K562 (cell line): ENCODE results near the gene FBXW9. TPM values are rescaled to one million over a fixed set of nuclear protein-coding genes. Genes with fewer than 3 reads are reported as not detected.
"Not testable (repeated sequence)": the region's sequence is repeated elsewhere in the genome, so short reads cannot be mapped to it uniquely, and the experiment has no call there.

Source experiments
- ATAC-seq: fragments of 200-7000 bp; cut with Tn5 transposase; 3 replicates; pipeline ENCODE4 v1.9.1; 2020; ENCODE audit warnings: moderate library complexity
- BruUV-seq: library from RNA; stranded (reverse); fragments of 400-500 nt; replicated peaks from 2 replicates; lab custom pipeline; 2021; lab: Mats Ljungman, UMichigan
- CTCF ChIA-PET: fragments of 300-600 bp; formaldehyde crosslinking; extraction: SDS; loops from one replicate; lab custom pipeline; 2021; ENCODE audit warnings: low intra/inter-chr PET ratio; lab: Yijun Ruan, JAX
- POLR2A ChIA-PET: fragments of 300-600, 350-650 bp; sonication (Branson Sonifier 250); formaldehyde crosslinking; extraction: SDS; loops from one replicate; lab custom pipeline; 2021; ENCODE audit warnings: antibody characterized with exemption, inconsistent platforms; lab: Yijun Ruan, JAX
- DNase-seq, 4 experiments: peaks; one replicate each; pipeline versions ENCODE4 v3.0.0 to v3.0.0-alpha.2; 2011 to 2018; ENCODE audit warnings: low spot score in 3 of 4, mixed read lengths in 3 of 4; ENCODE audit errors: extremely low read depth in 1 of 4
- FAIRE-seq: peaks from 2 replicates; lab custom pipeline; 2011; peaks lifted over from hg19 to GRCh38; lab: Jason Lieb, UNC
- H2AFZ ChIP-seq: 2 replicates; pipeline ENCODE4 v1.6.0; 2011; ENCODE audit warnings: low read depth, low read length, control low read depth, inconsistent platforms
- H3K27ac ChIP-seq: fragments of 200-600 bp; 3 replicates; pipeline ENCODE4 v1.8.0; 2011; ENCODE audit warnings: low read depth, mild to moderate bottlenecking, control low read depth, inconsistent platforms, low read length, moderate library complexity, mixed read lengths; ENCODE audit errors: extremely low read depth
- H3K27me3 ChIP-seq, 2 experiments: fragments of 300-600 bp in 1 of 2; 2 replicates in 1 of 2; 3 replicates in 1 of 2; pipeline versions ENCODE4 v1.6.0 to v1.8.0; 2011; ENCODE audit warnings: inconsistent platforms in 2 of 2, low read length in 2 of 2, mild to moderate bottlenecking in 1 of 2, mixed read lengths in 1 of 2, moderate library complexity in 1 of 2; ENCODE audit not compliant: control insufficient read depth in 2 of 2, insufficient read depth in 2 of 2
- H3K36me3 ChIP-seq: fragments of 300-600 bp; 3 replicates; pipeline ENCODE4 v1.8.0; 2011; ENCODE audit warnings: mild to moderate bottlenecking, low read length, inconsistent platforms; ENCODE audit not compliant: control insufficient read depth, insufficient read depth
- H3K4me1 ChIP-seq, 2 experiments: fragments of 200-600 bp in 1 of 2; replicated peaks in 1 of 2; 2 replicates in 1 of 2; 3 replicates in 1 of 2; pipeline versions ENCODE4 v1.5.1 to v1.8.0; 2011; ENCODE audit warnings: inconsistent platforms in 2 of 2, low read length in 2 of 2, mild to moderate bottlenecking in 1 of 2, mixed read lengths in 1 of 2, moderate library complexity in 1 of 2; ENCODE audit not compliant: control insufficient read depth in 2 of 2, insufficient read depth in 2 of 2
- H3K4me2 ChIP-seq: 2 replicates; pipeline ENCODE4 v1.6.1; 2011; ENCODE audit warnings: low read length, control low read depth, inconsistent platforms, mixed read lengths; ENCODE audit not compliant: insufficient read depth
- H3K4me3 ChIP-seq: fragments of 200-600 bp; sonication (generic), shearing (Covaris generic); 2 replicates; pipeline ENCODE4 v1.5.1; 2016; ENCODE audit warnings: control low read depth, inconsistent platforms
- H3K79me2 ChIP-seq: fragments of 200-600 bp; 3 replicates; pipeline ENCODE4 v1.8.0; 2011; ENCODE audit warnings: low read length, inconsistent platforms; ENCODE audit not compliant: control insufficient read depth, insufficient read depth
- H3K9ac ChIP-seq, 2 experiments: 2 replicates each; pipeline versions ENCODE4 v1.6.0 to v1.6.1; 2011; ENCODE audit warnings: low read depth in 2 of 2, low read length in 2 of 2, control low read depth in 1 of 2, inconsistent platforms in 1 of 2, mild to moderate bottlenecking in 1 of 2, mixed read lengths in 1 of 2; ENCODE audit not compliant: insufficient read depth in 1 of 2
- H3K9me1 ChIP-seq: one replicate; pipeline ENCODE4 v1.6.0; 2011; ENCODE audit warnings: inconsistent platforms, mild to moderate bottlenecking, low read length, moderate library complexity; ENCODE audit not compliant: control insufficient read depth, insufficient read depth
- H3K9me3 ChIP-seq: replicated peaks from 2 replicates; pipeline ENCODE4 v1.5.1; 2011; ENCODE audit warnings: low read depth, low read length, inconsistent platforms; ENCODE audit not compliant: control insufficient read depth, insufficient read depth
- H4K20me1 ChIP-seq: replicated peaks from 2 replicates; pipeline ENCODE4 v1.6.1; 2011; ENCODE audit warnings: low read length, inconsistent platforms, mixed read lengths; ENCODE audit not compliant: control insufficient read depth, insufficient read depth
- HIVEP1 ChIP-seq: fragments of 250-450 bp; sonication (Bioruptor Pico); IDR thresholded peaks from 2 replicates; pipeline ENCODE4 v1.4.0; 2020; ENCODE audit warnings: mild to moderate bottlenecking
- POLR2AphosphoS5 ChIP-seq: IDR thresholded peaks from 2 replicates; pipeline ENCODE4 v1.6.1; 2011; ENCODE audit warnings: mild to moderate bottlenecking, low read depth, low read length, moderate library complexity; ENCODE audit not compliant: control insufficient read depth, insufficient read depth
- RBM39 ChIP-seq: fragments of 200-400 bp; formaldehyde crosslinking; optimal IDR thresholded peaks from 2 replicates; pipeline ENCODE3; 2018; ENCODE audit warnings: low read depth, low read length
- SLC30A9 ChIP-seq: fragments of 250-450 bp; sonication (Bioruptor Pico); IDR thresholded peaks from 2 replicates; pipeline ENCODE4 v1.8.0; 2022; ENCODE audit warnings: mild to moderate bottlenecking, moderate library complexity
- SMAD3 ChIP-seq: fragments of 450-650 bp; formaldehyde crosslinking; conservative IDR thresholded peaks from 2 replicates; pipeline ENCODE4 v1.4.0; 2020; ENCODE audit warnings: mild to moderate bottlenecking
- SUPT5H ChIP-seq: fragments of 450-650 bp; IDR thresholded peaks from 2 replicates; pipeline ENCODE4 v1.6.1; 2016
- XRCC5 ChIP-seq: fragments of 200-400 bp; formaldehyde crosslinking; IDR thresholded peaks from 2 replicates; pipeline ENCODE4 v1.6.1; 2017; ENCODE audit warnings: low read depth, mild to moderate bottlenecking, low read length
- WGBS: fragments of 100-300 bp; shearing (Covaris generic); methylation state at CpG from one replicate; pipeline ENCODE4 v1.1.6; 2016; ENCODE audit warnings: low coverage, mixed read lengths; ENCODE audit not compliant: insufficient coverage; ENCODE audit errors: missing lambda C conversion rate; 5-methylcytosine and 5-hydroxymethylcytosine counted together
- in situ Hi-C: fragments of 300-500 bp; cut with MboI; formaldehyde crosslinking; loops from 4 replicates; pipeline ENCODE4 v1.15.0; 2018; ENCODE audit warnings: inconsistent platforms, mixed read lengths
- intact Hi-C: fragments of 100-400 bp; cut with micrococcal nuclease; formaldehyde crosslinking; loops from 2 replicates; pipeline ENCODE4 v1.14.2; 2022
- polyA plus RNA-seq, 8 experiments: library from polyadenylated mRNA; depleted of rRNA in 4 of 8; stranded (reverse) in 5 of 8; unstranded in 3 of 8; fragments of >200 nt; fragmentation: Nextera tagmentation in 2 of 8; fragmentation: Illumina TruSeq in 1 of 8; extraction: Ambion mirVana in 2 of 8; extraction: Trizol in 1 of 8; gene quantifications; 2 replicates each; pipeline versions ENCODE4 v1.2.1 to v1.2.3, GENCODE V29; 2011 to 2014; ENCODE audit warnings: inconsistent platforms in 1 of 8, missing spikeins in 1 of 8
- total RNA-seq, 7 experiments: library from RNA; depleted of rRNA in 6 of 7; stranded (reverse); fragments of >200 nt in 6 of 7; fragmentation: Illumina TruSeq in 2 of 7; extraction: Trizol in 2 of 7; gene quantifications; 2 replicates each; pipeline versions ENCODE4 v1.2.1 to v1.2.3, GENCODE V29; 2011 to 2021; ENCODE audit warnings: low replicate concordance in 1 of 7
- TF ChIP-seq, protein P1 (sequence below): fragments of 450-650 bp; IDR thresholded peaks from 2 replicates; pipeline ENCODE4 v1.6.1; 2018; ENCODE audit not compliant: partially characterized antibody

Gene FBXW9
- total and polyA plus RNA-seq, 9 of the 15 experiments (the other 6 are each of a cell fraction or from before 2014, with no cell fraction given): 0.23 to 21.7 (median 6.2) TPM

DNA sequence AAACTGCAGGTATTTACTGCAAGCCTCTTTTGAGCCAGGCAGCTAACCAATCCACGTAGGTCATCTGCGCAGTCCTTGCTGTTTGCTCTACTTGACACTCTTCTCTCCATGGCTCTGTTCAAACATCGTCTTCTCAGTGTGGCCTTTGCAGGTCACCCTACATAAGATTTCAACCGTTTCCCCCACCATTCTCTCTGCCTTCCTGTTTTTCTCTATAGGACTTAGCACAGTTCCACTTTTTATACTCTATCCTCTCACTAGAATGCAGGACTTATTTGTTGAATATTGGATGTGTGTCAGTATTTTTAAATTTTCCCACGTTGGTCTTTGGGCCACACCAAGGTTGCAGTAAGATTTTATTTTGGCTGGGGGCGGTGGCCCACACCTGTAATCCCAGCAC is 1.7 kb upstream of the FBXW9 start (continued):
- TF ChIP-seq, protein P1, sequence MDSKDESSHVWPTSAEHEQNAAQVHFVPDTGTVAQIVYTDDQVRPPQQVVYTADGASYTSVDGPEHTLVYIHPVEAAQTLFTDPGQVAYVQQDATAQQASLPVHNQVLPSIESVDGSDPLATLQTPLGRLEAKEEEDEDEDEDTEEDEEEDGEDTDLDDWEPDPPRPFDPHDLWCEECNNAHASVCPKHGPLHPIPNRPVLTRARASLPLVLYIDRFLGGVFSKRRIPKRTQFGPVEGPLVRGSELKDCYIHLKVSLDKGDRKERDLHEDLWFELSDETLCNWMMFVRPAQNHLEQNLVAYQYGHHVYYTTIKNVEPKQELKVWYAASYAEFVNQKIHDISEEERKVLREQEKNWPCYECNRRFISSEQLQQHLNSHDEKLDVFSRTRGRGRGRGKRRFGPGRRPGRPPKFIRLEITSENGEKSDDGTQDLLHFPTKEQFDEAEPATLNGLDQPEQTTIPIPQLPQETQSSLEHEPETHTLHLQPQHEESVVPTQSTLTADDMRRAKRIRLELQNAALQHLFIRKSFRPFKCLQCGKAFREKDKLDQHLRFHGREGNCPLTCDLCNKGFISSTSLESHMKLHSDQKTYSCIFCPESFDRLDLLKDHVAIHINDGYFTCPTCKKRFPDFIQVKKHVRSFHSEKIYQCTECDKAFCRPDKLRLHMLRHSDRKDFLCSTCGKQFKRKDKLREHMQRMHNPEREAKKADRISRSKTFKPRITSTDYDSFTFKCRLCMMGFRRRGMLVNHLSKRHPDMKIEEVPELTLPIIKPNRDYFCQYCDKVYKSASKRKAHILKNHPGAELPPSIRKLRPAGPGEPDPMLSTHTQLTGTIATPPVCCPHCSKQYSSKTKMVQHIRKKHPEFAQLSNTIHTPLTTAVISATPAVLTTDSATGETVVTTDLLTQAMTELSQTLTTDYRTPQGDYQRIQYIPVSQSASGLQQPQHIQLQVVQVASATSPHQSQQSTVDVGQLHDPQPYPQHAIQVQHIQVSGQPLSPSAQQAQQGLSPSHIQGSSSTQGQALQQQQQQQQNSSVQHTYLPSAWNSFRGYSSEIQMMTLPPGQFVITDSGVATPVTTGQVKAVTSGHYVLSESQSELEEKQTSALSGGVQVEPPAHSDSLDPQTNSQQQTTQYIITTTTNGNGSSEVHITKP: no peak
- TF ChIP-seq SLC30A9 (CRISPR knock-in tag) (no peak), XRCC5 (no peak), SMAD3 (CRISPR knock-in tag) (no peak), RBM39 (no peak), HIVEP1 (CRISPR knock-in tag) (no peak)

DNA sequence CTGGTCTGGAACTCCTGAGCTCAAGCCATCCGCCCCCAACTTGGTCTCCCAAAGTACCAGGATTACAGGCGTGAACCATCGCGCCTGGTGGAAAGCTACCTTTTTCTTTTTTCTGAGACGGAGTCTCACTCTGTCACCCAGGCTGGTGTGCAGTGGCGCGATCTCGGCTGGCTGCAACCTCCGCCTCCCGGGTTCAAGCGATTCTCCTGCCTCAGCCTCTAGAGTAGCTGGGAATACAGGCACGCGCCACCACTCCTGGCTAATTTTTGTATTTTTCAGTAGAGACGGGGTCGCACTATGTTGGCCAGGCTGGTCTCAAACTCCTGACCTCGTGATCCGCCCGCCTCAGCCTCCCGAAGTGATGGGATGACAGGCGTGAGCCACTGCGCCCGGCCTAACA is 994 bp upstream of the FBXW9 start:
- intact Hi-C loops, in situ Hi-C loops: not testable (repeated sequence)
- H3K4me2 ChIP-seq: peak overlapping the region; percentile 91; the same call in 1 of the 2 replicates

More for the DNA sequence above, 994 bp upstream of the FBXW9 start:
- H3K9me3 ChIP-seq, FAIRE-seq, H3K27me3 ChIP-seq, CTCF ChIA-PET, H3K9me1 ChIP-seq, H3K79me2 ChIP-seq, ATAC-seq, BruUV-seq, DNase-seq, H2AFZ ChIP-seq, H4K20me1 ChIP-seq: not testable (repeated sequence)
- Histone ChIP-seq H3K4me1 (peaks cover 0 to 32% of the 10 kb centered on the region in 2 experiments; a peak in 3 of 5 replicates), H3K9ac (peak overlapping the region; percentile 50 to 68; a peak in 2 of 4 replicates), H3K4me3 (peak overlapping the region; percentile 82), H3K27ac (peak overlapping the region; percentile 69; the same call in 1 of the 3 replicates), H3K36me3 (peaks cover 62% of the 10 kb centered on the region)
- TF ChIP-seq SUPT5H (0 out of 2 replicates have a peak, but pooled peaks have one; percentile 18), POLR2AphosphoS5 (0 out of 2 replicates have a peak, but pooled peaks have one; percentile 14)
- WGBS: 95% methylated on average over 17 of the region's 22 CpGs
- POLR2A ChIA-PET: interaction anchor here (0.6 to 2.6 kb wide), 4 partner anchors 12 to 557 kb away, joined by 4 to 21 read pairs (median 5); partner anchors contain the start of gene ZNF20
